Stimulated activated naive CD8-positive, alpha-beta T cell treated with anti-CD3 and anti-CD28 coated beads, Interleukin-15, amount 100 ng/mL, for 72 hours (primary cell): ENCODE measurements around the gene ZNF100.
"Not testable (repeated sequence)": the region's sequence is repeated elsewhere in the genome, so short reads cannot be mapped to it uniquely, and the experiment has no call there.

Experiments
- ATAC-seq: fragments of 150-1000 bp; cut with Tn5 transposase; 2 replicates; pipeline ENCODE4 v1.10.0; 2021; ENCODE audit warnings: mild to moderate bottlenecking, moderate library complexity
- DNase-seq, 2 donors: peaks; one replicate each; pipeline ENCODE4 v3.0.0; 2021 to 2022
- H3K27ac Mint-ChIP-seq, 2 donors: one replicate each; pipeline ENCODE4 v1.8.0; 2022; ENCODE audit warnings: mild to moderate bottlenecking in 2 of 2, mixed read lengths in 2 of 2, moderate library complexity in 2 of 2
- H3K27me3 Mint-ChIP-seq: one replicate; pipeline ENCODE4 v1.8.0; 2022; ENCODE audit warnings: mixed read lengths
- H3K4me1 Mint-ChIP-seq: one replicate; pipeline ENCODE4 v1.8.0; 2022; ENCODE audit warnings: mild to moderate bottlenecking, mixed read lengths
- H3K4me3 Mint-ChIP-seq, 2 donors: one replicate each; pipeline ENCODE4 v1.8.0; 2022; ENCODE audit warnings: mild to moderate bottlenecking in 2 of 2, mixed read lengths in 2 of 2, moderate library complexity in 1 of 2
- H3K9me3 Mint-ChIP-seq, 2 donors: one replicate each; pipeline ENCODE4 v1.8.0; 2022; ENCODE audit warnings: mixed read lengths in 2 of 2

Gene ZNF100

DNA sequence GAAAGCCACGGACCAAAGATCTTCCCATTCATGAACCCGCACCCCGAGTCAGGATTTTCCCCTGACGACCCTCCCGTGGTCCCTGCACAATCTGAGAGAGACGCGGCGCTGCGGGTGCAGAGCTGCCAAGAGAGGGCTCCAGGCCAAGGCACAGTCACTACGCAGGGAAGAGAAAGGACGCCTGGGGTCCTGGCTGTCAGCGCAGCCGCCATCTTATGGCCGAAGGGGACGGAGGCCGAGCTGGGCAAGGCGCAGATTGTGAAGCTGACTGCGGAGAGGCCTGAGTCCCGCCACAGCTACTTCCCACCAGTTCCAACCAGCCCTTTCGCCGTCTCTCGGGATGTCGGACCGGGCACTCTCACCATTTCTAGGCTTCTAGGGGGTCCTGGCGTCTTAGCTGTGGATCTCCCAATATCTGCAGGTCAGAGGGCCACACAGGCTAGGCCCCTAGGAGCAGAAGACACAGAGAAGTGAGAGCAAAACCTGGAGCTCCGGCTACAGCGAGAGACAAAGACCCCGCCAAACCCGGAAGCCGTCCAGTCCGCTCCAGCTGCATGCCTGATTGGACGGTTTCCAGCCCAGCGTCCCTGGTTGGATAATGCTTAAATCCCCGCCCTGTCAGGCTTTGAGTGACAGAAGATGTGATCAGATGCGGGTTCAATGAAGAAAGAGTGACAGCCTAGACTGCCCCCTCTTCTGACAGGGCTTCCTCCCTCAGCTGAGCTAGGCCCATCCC, at the start of gene ZNF100:
TSS of gene ZNF100 (minus strand) at position 515 of the 736 bp plus-strand sequence. CDS start at position 365, 150 bp downstream.
- H3K27me3 Mint-ChIP-seq: no peaks in the 10 kb centered on the region
- peaks cover 30% of the 10 kb centered on the region for H3K4me1 Mint-ChIP-seq
- DNase-seq: peak; percentile 84 to 93
- ATAC-seq: peak; percentile 96
- H3K9me3 Mint-ChIP-seq: no peaks in the 10 kb centered on the region
- H3K27ac Mint-ChIP-seq: peak within 1 kb of the TSS; percentile 97
- peak within 1 kb of the TSS; percentile 95 to 99 for H3K4me3 Mint-ChIP-seq

DNA sequence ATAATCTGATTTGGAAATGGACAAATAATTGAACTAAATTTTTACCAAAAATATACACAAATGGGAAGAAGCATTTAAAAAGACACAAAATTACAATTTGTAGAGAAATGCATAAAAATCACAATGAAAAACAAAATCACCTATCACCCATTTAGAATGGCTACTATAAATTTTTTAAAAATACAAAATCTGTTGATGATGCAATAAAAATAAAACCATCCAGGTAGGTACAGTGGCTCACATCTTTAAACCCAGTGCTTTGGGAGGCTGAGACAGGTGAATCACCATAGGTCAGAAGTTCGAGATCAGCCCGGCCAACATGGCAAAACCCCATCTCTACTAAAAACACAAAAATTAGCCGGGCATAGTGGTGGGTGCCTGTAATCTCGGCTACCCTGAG, 45.1 kb upstream of the ZNF100 start:
- DNase-seq: no peak
- Mint-ChIP-seq H3K27me3 (no peaks in the 10 kb centered on the region), H3K9me3 (peaks cover 23 to 40% of the 10 kb centered on the region in 2 donors), H3K27ac (no peak overlapping the region), H3K4me1 (no peaks in the 10 kb centered on the region), H3K4me3 (no peak overlapping the region)
- ATAC-seq: no peak

DNA sequence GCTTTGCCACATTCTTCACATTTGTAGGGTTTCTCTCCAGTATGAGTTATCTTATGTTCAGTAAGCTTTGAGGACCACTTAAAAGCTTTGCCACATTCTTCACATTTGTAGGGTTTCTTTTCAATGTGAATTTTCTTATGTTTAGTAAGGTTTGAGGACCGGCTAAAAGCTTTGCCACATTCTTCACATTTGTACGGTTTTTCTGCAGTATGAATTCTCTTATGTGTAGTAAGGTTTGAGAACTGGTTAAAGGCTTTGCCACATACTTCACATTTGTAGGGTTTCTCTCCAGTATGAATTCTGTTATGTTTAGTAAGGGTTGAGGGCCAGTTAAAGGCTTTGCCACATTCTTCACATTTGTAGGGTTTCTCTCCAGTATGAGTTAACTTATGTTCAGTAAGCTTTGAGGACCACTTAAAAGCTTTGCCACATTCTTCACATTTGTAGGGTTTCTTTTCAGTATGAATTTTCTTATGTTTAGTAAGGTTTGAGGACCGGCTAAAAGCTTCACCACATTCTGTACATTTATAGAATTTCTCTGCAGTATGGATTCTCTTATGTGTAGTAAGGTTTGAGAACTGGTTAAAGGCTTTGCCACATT, 41.1 kb upstream of the ZNF100 start:
- not testable (repeated sequence) for DNase-seq, ATAC-seq, H3K4me1 Mint-ChIP-seq, H3K4me3 Mint-ChIP-seq, H3K27me3 Mint-ChIP-seq, H3K27ac Mint-ChIP-seq
- H3K9me3 Mint-ChIP-seq: peaks cover 23 to 27% of the 10 kb centered on the region in 2 donors

DNA sequence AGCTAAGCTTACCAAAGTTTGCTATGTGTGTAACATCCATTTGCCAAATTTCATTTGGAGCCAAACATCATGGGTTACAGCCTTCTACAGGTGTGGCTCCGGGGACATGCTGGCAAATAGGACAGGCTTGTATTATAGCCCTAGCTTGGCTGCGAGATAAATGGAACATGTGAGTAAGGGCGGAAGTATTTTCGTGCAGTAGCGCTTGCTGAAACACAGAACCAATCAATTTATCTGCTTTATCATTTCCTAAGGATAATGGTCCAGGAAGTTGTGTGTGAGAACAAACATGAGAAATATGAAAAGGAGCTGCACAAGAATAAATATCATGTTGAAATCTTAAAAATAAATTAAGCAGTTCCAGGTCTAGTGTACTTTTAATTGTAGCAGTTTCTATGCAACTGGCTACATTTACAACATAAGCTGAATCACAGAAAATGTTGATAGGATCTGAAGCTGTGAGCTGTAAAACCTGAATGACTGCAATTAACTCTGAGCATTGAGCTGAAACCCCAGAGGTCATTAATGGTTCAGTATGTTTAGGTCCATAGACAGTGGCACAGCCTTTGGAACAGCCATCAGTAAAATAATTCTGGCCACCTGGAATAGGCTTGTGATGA, 22.2 kb upstream of the ZNF100 start:
- no peak overlapping the region for H3K27ac Mint-ChIP-seq
- peaks cover 9 to 10% of the 10 kb centered on the region in 2 donors for H3K9me3 Mint-ChIP-seq
- DNase-seq (no peak), ATAC-seq (no peak)
- H3K27me3 Mint-ChIP-seq: no peaks in the 10 kb centered on the region
- no peak overlapping the region for H3K4me3 Mint-ChIP-seq
- no peaks in the 10 kb centered on the region for H3K4me1 Mint-ChIP-seq

DNA sequence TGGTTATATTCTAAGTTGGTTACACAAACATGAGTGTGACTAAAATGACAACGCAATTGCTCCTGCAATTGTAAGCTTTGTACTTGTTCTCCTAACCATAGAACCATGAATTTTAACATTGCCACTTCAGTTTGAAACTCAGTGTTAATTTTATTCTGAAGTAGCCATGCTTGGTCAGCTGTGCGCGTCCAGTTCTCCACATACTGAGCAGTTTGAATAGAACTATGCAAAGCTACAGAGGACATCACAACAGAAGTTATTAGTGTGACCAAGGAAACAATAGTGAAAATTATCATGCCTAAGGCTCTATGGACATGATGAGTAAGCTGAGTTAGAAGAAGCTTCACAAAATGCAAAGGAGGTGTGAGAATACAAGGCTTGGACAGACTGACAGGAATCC, 19.6 kb upstream of the ZNF100 start:
- Mint-ChIP-seq H3K9me3 (peaks cover 9 to 10% of the 10 kb centered on the region in 2 donors), H3K27ac (no peak overlapping the region), H3K4me3 (no peak overlapping the region), H3K27me3 (no peaks in the 10 kb centered on the region), H3K4me1 (no peaks in the 10 kb centered on the region)
- ATAC-seq: no peak
- DNase-seq: no peak

DNA sequence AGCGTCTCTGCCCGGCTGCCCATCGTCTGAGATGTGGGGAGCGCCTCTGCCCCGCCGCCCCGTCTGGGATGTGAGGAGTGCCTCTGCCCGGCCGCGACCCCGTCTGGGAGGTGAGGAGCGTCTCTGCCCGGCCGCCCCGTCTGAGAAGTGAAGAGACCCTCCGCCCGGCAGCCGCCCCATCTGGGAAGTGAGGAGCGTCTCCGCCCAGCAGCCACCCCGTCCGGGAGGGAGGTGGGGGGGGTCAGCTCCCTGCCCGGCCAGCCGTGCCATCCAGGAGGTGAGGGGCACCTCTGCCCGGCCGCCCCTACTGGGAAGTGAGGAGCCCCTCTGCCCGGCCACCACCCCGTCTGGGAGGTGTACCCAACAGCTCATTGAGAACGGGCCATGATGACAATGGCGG, 8.4 kb upstream of the ZNF100 start:
- H3K4me3 Mint-ChIP-seq, DNase-seq, H3K27me3 Mint-ChIP-seq, ATAC-seq, H3K27ac Mint-ChIP-seq, H3K4me1 Mint-ChIP-seq, H3K9me3 Mint-ChIP-seq: not testable (repeated sequence)

DNA sequence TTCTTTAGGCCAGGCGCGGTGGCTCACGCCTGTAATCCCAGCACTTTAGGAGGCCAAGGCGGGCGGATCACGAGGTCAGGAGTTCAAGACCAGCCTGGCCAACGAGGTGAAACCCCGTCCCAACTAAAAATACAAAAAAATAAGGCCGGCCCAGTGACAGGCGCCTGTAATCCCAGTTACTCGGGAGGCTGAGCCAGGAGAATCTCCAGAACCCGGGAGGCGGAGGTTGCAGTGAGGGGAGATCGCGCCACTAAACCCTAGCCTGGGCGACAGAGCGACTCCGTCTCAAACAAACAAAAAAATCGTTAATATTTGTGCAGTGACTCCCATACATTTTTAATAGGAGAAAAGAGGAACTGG, 694 bp downstream of the ZNF100 start:
- H3K27me3 Mint-ChIP-seq, H3K9me3 Mint-ChIP-seq, DNase-seq: not testable (repeated sequence)
- peak; percentile 2 for ATAC-seq
- H3K4me3 Mint-ChIP-seq: peak overlapping the region; percentile 95 to 99
- H3K27ac Mint-ChIP-seq: peak overlapping the region; percentile 97
- peaks cover 36% of the 10 kb centered on the region for H3K4me1 Mint-ChIP-seq

DNA sequence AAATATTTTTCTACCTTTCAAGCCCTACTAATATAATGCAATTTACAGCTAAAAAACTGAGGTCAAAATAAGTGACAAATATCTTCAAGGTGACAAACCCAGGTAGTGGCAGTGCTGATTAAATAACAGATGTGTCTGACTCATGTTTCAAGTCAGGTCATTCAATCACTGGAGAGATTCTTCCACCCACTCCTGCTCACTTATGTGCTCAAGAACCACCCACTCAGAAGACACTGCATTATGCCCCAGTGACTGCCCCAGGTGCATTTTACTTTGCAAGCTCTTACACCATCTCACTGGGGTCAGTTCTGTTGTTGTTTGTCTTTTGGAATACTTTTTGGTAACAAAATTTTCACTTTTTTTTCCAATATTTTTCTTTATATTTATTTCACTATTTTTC, 2.2 kb downstream of the ZNF100 start:
- Mint-ChIP-seq H3K4me3 (peak overlapping the region in 1 of 2 donors; percentile 14), H3K27ac (no peak overlapping the region), H3K4me1 (peaks cover 33% of the 10 kb centered on the region), H3K9me3 (no peaks in the 10 kb centered on the region), H3K27me3 (no peaks in the 10 kb centered on the region)
- peak; percentile 46 for ATAC-seq
- peak in 1 of 2 donors; percentile 41 for DNase-seq

DNA sequence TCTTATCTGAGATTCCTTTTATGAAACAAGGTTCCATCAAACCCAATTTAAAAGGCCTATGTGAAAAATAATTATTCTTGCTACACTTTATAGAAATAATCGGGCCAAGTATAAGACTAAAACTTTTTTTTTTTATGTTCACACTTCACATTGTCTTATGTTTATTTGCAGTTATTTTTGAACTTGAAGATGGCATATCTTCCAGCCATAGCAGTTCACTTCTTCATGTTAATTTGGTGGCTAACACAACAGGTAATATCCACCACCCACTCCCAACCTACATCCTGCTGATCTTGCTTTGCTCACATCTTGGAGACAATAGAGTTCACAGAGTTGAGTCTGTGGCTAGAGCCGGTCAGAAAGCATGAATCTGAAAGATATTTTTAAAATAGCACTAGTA, 5.8 kb downstream of the ZNF100 start:
- not testable (repeated sequence) for ATAC-seq, H3K27ac Mint-ChIP-seq, DNase-seq, H3K4me3 Mint-ChIP-seq, H3K27me3 Mint-ChIP-seq, H3K9me3 Mint-ChIP-seq
- peaks cover 29% of the 10 kb centered on the region for H3K4me1 Mint-ChIP-seq

DNA sequence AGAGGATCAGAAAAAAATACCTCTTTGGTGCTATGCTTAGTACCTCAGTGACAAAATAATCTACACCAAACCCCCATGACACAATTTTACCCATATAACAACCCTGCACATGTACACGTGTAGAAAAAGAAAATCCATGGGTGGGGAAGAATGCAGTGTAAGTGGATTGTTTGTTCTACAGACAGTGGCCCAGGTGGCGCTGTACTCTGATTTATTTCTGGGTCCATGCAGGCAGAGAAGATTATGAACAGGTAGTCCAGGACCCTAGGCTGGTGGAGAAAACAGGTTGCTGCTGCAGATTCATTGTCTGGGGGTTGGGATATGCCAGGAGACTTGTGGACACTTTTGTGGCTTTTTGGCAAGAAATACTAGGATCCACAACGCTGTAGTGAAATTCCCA, 9.1 kb downstream of the ZNF100 start:
- DNase-seq (no peak), ATAC-seq (no peak)
- no peaks in the 10 kb centered on the region for H3K27me3 Mint-ChIP-seq
- peaks cover 5 to 19% of the 10 kb centered on the region in 2 donors for H3K9me3 Mint-ChIP-seq
- no peak overlapping the region for H3K27ac Mint-ChIP-seq
- peaks cover 10% of the 10 kb centered on the region for H3K4me1 Mint-ChIP-seq
- no peak overlapping the region for H3K4me3 Mint-ChIP-seq

DNA sequence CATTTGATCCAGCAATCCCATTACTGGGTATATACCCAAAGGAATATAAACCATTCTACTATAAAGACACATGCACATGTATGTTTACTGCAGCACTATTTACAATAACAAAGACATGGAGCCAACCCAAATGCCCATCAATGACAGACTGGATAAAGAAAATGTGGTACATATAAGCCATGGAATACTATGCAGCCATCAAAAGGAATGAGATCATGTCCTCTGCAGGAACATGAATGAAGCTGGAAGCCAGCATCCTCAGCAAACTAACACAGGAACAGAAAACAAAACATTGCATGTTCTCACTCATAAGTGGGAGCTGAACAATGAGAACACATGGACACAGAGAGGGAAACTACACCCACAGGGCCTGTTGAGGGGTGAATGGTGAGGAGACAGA, 11.8 kb downstream of the ZNF100 start:
- not testable (repeated sequence) for DNase-seq, ATAC-seq, H3K4me3 Mint-ChIP-seq, H3K4me1 Mint-ChIP-seq, H3K27me3 Mint-ChIP-seq
- peaks cover 11 to 19% of the 10 kb centered on the region in 2 donors for H3K9me3 Mint-ChIP-seq
- peak overlapping the region in 1 of 2 donors; percentile 52 for H3K27ac Mint-ChIP-seq

DNA sequence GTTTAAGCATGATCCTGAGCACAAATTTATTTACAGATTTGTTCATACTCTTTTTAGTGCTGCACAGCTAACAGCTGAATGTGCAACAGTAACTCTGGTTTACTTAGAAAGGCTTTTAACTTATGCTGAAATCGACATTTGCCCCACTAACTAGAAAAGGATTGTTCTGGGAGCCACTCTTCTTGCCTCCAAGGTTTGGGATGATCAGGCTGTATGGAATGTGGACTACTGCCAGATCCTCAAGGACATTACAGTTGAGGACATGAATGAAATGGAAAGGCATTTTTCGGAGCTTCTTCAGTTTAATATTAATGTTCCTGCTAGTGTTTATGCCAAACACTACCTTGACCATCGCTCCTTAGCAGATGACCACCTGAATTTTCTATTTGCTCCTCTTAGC, 16.0 kb downstream of the ZNF100 start:
- DNase-seq (no peak), ATAC-seq (no peak)
- no peak overlapping the region for H3K27ac Mint-ChIP-seq
- H3K4me3 Mint-ChIP-seq: no peak overlapping the region
- H3K27me3 Mint-ChIP-seq: no peaks in the 10 kb centered on the region
- peaks cover 11 to 16% of the 10 kb centered on the region in 2 donors for H3K9me3 Mint-ChIP-seq
- H3K4me1 Mint-ChIP-seq: peaks cover 6% of the 10 kb centered on the region

DNA sequence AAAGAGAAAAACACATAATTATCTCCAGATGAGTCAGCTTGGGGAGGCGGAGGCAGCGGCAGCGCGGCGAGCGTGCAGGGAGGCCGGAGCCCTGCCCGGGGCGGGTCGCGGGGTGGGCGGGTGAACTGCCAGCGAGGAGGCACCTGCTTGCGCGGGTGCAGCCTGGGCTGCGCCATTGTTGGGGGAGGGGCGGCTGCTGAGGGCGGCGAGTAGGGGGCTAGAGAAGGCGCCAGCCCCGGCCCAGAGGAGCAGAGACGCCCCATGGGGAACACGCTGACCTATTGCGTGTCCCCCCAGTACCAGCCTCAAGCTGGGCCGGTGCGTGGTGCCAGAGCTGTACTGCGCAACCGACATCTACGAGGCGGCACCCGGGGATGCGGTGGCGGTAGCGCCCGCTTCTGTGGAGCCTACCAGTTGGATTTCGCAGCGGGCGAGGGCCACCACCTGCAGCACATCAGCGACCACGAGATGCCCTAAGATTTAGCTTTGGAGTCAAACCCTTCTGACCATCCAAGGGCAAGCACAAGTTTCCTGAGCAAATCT, 16.7 kb downstream of the ZNF100 start:
- ATAC-seq (peak; percentile 31), DNase-seq (no peak)
- Mint-ChIP-seq H3K9me3 (peaks cover 9 to 10% of the 10 kb centered on the region in 2 donors), H3K27ac (no peak overlapping the region), H3K4me3 (no peak overlapping the region), H3K4me1 (peaks cover 6% of the 10 kb centered on the region), H3K27me3 (no peaks in the 10 kb centered on the region)

DNA sequence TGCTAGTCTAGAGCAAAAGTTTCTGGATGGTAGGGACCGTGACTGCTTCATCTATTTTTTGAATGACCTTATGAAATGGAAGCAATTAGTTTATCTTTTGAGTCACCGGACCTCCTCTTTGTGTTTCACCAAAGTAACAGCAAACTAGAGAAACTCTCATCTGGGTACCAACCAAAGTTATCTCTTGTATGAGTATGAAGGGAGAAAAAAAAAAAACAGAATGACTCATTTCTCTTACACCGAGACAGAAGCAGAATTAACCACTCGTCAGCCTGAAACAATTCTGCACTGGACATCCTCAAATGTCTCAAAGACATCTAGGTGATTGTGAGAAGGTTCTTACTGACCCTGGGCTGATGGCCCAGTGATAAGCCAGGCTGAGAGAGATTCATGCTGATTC, 18.3 kb downstream of the ZNF100 start:
- Mint-ChIP-seq H3K27me3 (no peaks in the 10 kb centered on the region), H3K4me3 (no peak overlapping the region), H3K27ac (peak overlapping the region in 1 of 2 donors; percentile 61), H3K4me1 (peaks cover 6% of the 10 kb centered on the region), H3K9me3 (peaks cover 5 to 6% of the 10 kb centered on the region in 2 donors)
- ATAC-seq: peak; percentile 78
- no peak for DNase-seq

DNA sequence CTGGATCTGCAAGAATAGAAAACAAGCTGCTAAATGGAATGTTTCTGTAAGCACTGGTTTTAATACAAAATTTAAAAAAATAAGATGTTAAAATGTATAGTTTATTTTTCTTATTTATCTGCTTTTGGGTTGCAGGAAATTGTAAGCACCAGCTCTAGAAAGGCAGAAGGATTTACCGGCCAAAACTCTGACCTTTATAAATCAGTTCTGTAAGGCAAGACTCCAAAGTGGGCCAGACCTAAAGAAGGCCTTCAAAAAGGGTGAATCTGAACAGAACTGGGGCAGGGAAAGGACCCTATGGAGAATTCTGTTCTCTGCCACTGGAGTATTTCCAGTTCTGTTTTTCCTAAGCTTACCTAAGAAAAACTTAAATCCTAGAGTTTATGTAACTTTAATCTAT, 19.3 kb downstream of the ZNF100 start:
- DNase-seq (no peak), ATAC-seq (no peak)
- no peaks in the 10 kb centered on the region for H3K27me3 Mint-ChIP-seq
- no peak overlapping the region for H3K27ac Mint-ChIP-seq
- H3K4me1 Mint-ChIP-seq: peaks cover 6% of the 10 kb centered on the region
- H3K4me3 Mint-ChIP-seq: no peak overlapping the region
- peaks cover 5 to 6% of the 10 kb centered on the region in 2 donors for H3K9me3 Mint-ChIP-seq

DNA sequence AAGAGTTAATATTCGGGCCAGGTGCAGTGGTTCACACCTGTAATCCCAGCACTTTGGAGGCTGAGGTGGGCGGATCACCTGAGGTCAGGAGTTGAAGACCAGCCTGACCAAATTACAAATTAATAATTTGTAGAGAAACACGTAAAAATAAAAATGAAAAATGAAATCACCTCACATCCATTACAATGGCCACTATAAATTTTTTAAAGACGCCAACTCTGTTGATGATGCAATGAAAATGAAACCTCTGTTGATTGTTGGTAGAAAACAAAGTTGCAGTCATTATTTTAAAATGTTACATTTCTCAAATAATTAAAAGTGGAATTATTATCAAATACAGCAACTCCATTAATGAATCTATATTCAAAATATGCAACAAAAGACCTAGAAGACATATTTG, 26.8 kb downstream of the ZNF100 start:
- ATAC-seq: no peak
- H3K4me3 Mint-ChIP-seq: no peak overlapping the region
- DNase-seq: no peak
- peaks cover 16 to 20% of the 10 kb centered on the region in 2 donors for H3K9me3 Mint-ChIP-seq
- no peaks in the 10 kb centered on the region for H3K27me3 Mint-ChIP-seq
- H3K27ac Mint-ChIP-seq: no peak overlapping the region
- no peaks in the 10 kb centered on the region for H3K4me1 Mint-ChIP-seq
